Neural cell (in vitro differentiated cells): ENCODE data around the gene HDC.

Experiments
- CTCF ChIP-seq: fragments of 450-650 bp; IDR thresholded peaks from 2 replicates; pipeline ENCODE4 v1.5.1; 2014; ENCODE audit warnings: antibody characterized with exemption, mild to moderate bottlenecking, moderate library complexity; ENCODE audit not compliant: poor library complexity, severe bottlenecking
- EZH2 ChIP-seq: fragments of 200-600, 300-800 bp; shearing (Covaris generic), sonication (generic); IDR thresholded peaks from 2 replicates; pipeline ENCODE4 v1.6.1; 2014; ENCODE audit warnings: antibody characterized with exemption, low read length, borderline replicate concordance, mild to moderate bottlenecking; ENCODE audit not compliant: insufficient read depth, poor library complexity, severe bottlenecking
- POLR2AphosphoS5 ChIP-seq: IDR thresholded peaks from 2 replicates; pipeline ENCODE4 v1.6.1; 2012
- RAD21 ChIP-seq: fragments of 450-650 bp; conservative IDR thresholded peaks from 2 replicates; pipeline ENCODE4 v1.6.1; 2014; ENCODE audit warnings: antibody characterized with exemption, mild to moderate bottlenecking, moderate library complexity
- REST ChIP-seq: IDR thresholded peaks from 2 replicates; pipeline ENCODE4 v1.6.1; 2012; ENCODE audit warnings: borderline replicate concordance

- TF ChIP-seq CTCF (no peak), POLR2AphosphoS5 (no peak), EZH2 (no peak), RAD21 (no peak), REST (no peak)
Measured at GRCh38 chr15:50278496-50278895, 13.0 kb upstream of the HDC start.
